ENCODE results near the gene GANAB.

DNA sequence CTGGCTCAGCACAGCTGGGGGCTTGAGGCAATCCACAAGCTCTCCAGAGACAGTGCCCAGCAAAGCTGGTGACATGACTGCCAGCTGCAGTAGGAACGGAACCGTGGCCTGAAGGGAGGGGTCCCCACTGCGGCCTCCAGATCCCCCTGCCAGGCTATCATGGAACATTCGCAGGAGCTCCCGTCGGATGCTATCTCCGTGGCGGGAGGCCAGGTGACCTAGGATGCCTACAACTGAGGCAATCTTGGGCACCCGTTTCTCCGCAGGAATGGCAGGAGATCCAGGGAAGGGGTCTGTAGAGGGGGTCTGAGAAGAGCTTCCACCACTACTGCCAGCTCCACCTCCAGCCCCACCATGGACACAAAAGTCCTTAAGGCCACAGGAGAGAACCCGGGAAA, 2.6 kb upstream of the GANAB start:
- TF ChIP-seq, protein P1, sequence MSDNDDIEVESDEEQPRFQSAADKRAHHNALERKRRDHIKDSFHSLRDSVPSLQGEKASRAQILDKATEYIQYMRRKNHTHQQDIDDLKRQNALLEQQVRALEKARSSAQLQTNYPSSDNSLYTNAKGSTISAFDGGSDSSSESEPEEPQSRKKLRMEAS (IDR thresholded peaks at IDR 0.05; ENCODE audit: low read depth, low read length), result no peak
- TF ChIP-seq, protein P2, sequence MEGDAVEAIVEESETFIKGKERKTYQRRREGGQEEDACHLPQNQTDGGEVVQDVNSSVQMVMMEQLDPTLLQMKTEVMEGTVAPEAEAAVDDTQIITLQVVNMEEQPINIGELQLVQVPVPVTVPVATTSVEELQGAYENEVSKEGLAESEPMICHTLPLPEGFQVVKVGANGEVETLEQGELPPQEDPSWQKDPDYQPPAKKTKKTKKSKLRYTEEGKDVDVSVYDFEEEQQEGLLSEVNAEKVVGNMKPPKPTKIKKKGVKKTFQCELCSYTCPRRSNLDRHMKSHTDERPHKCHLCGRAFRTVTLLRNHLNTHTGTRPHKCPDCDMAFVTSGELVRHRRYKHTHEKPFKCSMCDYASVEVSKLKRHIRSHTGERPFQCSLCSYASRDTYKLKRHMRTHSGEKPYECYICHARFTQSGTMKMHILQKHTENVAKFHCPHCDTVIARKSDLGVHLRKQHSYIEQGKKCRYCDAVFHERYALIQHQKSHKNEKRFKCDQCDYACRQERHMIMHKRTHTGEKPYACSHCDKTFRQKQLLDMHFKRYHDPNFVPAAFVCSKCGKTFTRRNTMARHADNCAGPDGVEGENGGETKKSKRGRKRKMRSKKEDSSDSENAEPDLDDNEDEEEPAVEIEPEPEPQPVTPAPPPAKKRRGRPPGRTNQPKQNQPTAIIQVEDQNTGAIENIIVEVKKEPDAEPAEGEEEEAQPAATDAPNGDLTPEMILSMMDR (IDR thresholded peaks at IDR 0.05; ENCODE audit: low read depth, low read length), result no peak
- no peak for TF ChIP-seq POLR2A (IDR thresholded peaks at IDR 0.05; ENCODE audit: extremely low read depth, insufficient read length)
